ENCODE results near the gene FIGNL1. TPM values are rescaled to one million over a fixed set of nuclear protein-coding genes. Genes with fewer than 3 reads are reported as not detected.

The FIGNL1 gene
- total RNA-seq, 1 donor from 2014 or later, result 19.8 TPM

DNA sequence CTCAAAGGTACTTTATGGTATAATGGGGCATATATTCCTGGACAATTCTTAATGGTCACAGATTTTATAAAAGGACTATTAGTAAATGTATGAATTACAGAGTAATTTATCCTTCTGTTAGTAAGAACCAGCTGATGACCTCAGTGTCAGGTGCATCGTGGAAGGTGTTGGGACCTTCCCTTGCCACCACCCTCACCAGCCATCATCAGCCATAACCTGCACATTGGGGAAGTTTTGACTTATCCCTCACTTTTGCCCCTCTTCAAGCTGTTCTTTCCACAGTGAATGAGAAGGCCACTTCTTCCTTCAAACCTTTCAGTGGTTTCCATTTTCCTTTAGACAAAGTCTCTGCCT is 52.2 kb downstream of the FIGNL1 start:
- no peak for DNase-seq (ENCODE audit: low read depth)

DNA sequence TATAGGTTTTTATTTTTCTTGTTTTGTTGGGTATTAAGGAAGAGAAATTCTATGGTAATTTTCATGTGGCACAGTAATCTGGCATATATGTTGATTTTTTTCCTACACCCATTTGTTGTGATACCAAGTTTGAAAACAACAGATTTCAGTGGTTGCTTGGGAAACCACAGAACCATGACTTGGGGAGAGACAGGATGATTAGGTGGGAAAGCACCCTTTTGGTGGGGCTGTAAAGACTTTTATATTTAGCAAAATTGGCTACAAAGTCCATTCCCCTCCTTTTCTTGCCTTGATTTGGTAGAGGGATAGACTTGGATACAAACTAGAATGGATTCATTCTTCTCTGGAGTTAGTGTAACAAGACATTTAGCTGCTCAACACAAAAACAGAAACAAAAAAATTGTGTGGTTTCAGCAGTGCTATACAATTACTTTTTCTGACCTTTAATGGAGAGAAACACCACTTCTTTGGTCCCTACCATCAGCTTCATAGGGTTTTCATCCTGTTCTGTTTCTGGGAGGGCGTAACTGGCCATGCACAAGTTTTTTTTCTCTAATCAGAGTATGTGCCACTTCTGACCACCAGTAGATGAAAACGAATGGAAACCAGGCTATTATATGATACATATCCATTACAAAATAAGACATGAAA is 52.7 kb downstream of the FIGNL1 start:
- no peak for DNase-seq (ENCODE audit: low read depth)

DNA sequence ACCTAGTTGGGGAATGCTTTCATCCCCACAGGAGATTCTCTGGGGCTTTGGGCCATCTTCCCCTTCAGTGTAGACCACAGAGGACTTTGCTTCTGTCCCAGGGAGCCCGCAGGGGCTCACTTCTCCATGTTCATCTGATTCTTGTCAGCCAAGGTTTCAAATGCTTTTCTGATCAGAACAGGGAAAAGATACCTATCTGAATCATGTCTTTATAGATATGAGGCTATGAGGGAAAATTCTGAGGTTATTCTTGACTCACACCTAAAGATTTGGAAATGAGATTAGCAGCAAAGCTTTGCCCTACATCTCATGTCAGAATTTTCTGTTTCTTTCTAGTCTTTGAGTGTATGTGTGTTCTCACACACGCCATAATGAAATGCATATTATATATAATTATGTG is 53.3 kb downstream of the FIGNL1 start:
- DNase-seq (ENCODE audit: low read depth), result no peak

DNA sequence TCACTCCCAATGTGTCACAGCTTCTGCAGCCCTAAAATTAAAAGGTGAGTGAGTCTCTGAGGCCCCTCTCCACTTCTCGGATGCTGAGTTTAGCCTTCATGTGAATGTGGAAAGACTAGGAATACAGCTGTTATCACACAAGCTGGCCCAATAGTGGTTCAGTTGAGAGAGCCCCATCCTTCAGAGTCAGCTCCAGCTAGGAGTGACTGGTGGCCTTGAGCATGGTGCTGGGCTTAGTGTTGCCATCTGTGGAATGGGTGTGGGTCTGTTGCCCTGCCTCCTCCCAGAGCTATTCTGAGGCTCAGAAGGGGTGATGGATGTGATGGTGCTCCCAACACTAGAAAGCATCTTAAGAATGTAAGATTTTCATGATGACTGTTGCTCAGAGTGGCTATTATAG is 55.8 kb downstream of the FIGNL1 start:
- DNase-seq (ENCODE audit: low read depth), result no peak

Other genes starting within 250 kb of the FIGNL1 start
- gene IKZF1, start 145.6 kb downstream of the FIGNL1 start, total RNA-seq, result 2.4 TPM in 1 of 2 replicates, not detected in the other
- gene DDC, start 115.1 kb upstream of the FIGNL1 start, total RNA-seq, result 2.7 TPM in 1 of 2 replicates, not detected in the other